Mesenchymal stem cell (in vitro differentiated cells and primary cell): ENCODE results near the gene EEIG1.

Experiments used
- DNase-seq: peaks from one replicate; pipeline ENCODE4 v3.0.0-alpha.2; 2013
- H2AFZ ChIP-seq: one replicate; pipeline ENCODE4 v1.6.1; 2013; ENCODE audit warnings: low read depth, mild to moderate bottlenecking, control low read depth, inconsistent platforms, low read length, moderate library complexity
- H2AK5ac ChIP-seq: 2 replicates; pipeline ENCODE4 v1.6.1; 2013; ENCODE audit warnings: low read length, moderate library complexity, mild to moderate bottlenecking, inconsistent platforms; ENCODE audit not compliant: severe bottlenecking
- H2BK120ac ChIP-seq: one replicate; pipeline ENCODE4 v1.6.1; 2013; ENCODE audit warnings: low read depth, mild to moderate bottlenecking, inconsistent platforms, low read length, moderate library complexity
- H2BK12ac ChIP-seq, 2 experiments: one replicate each; pipeline ENCODE4 v1.6.1; 2013; ENCODE audit warnings: inconsistent platforms in 2 of 2, low read length in 2 of 2, mild to moderate bottlenecking in 2 of 2, moderate library complexity in 2 of 2, control low read depth in 1 of 2
- H2BK15ac ChIP-seq: one replicate; pipeline ENCODE4 v1.6.1; 2013; ENCODE audit warnings: mild to moderate bottlenecking, low read depth, inconsistent platforms; ENCODE audit not compliant: poor library complexity, severe bottlenecking
- H2BK5ac ChIP-seq: 2 replicates; pipeline ENCODE4 v1.6.1; 2013; ENCODE audit warnings: low read depth, mild to moderate bottlenecking, low read length, control low read depth, inconsistent platforms; ENCODE audit not compliant: poor library complexity, severe bottlenecking
- H3K14ac ChIP-seq, 2 experiments: one replicate each; pipeline ENCODE4 v1.6.1; 2013; ENCODE audit warnings: inconsistent platforms in 2 of 2, low read length in 2 of 2, control low read depth in 1 of 2, mild to moderate bottlenecking in 1 of 2, moderate library complexity in 1 of 2
- H3K18ac ChIP-seq, 2 experiments: one replicate each; pipeline ENCODE4 v1.6.1; 2013; ENCODE audit warnings: inconsistent platforms in 2 of 2, low read length in 2 of 2, control low read depth in 1 of 2, low read depth in 1 of 2, mild to moderate bottlenecking in 1 of 2
- H3K23ac ChIP-seq, 2 experiments: one replicate each; pipeline ENCODE4 v1.6.1; 2013; ENCODE audit warnings: inconsistent platforms in 2 of 2, low read length in 2 of 2, mild to moderate bottlenecking in 2 of 2, moderate library complexity in 2 of 2, control low read depth in 1 of 2
- H3K27ac ChIP-seq: 2 replicates; pipeline ENCODE4 v1.5.1; 2013; ENCODE audit warnings: mild to moderate bottlenecking, moderate library complexity, low read length, control low read depth, inconsistent platforms; ENCODE audit not compliant: poor library complexity, severe bottlenecking
- H3K27me3 ChIP-seq, 2 experiments: 2 replicates each; pipeline versions ENCODE4 v1.6.1 to v1.7.0; 2013; ENCODE audit warnings: low read length in 2 of 2, mild to moderate bottlenecking in 2 of 2, moderate library complexity in 2 of 2, control low read depth in 1 of 2, inconsistent platforms in 1 of 2; ENCODE audit not compliant: control insufficient read depth in 1 of 2, insufficient read depth in 1 of 2
- H3K36me3 ChIP-seq, 2 experiments: 2 replicates each; pipeline versions ENCODE4 v1.6.1 to v1.7.0; 2013; ENCODE audit warnings: low read length in 2 of 2, control low read depth in 1 of 2, inconsistent platforms in 1 of 2, low read depth in 1 of 2, mild to moderate bottlenecking in 1 of 2; ENCODE audit not compliant: insufficient read depth in 2 of 2, control insufficient read depth in 1 of 2
- H3K4ac ChIP-seq, 2 experiments: one replicate each; pipeline ENCODE4 v1.6.1; 2013; ENCODE audit warnings: inconsistent platforms in 2 of 2, low read length in 2 of 2, mild to moderate bottlenecking in 2 of 2, moderate library complexity in 2 of 2, control low read depth in 1 of 2, low read depth in 1 of 2
- H3K4me1 ChIP-seq: 2 replicates; pipeline ENCODE4 v1.6.1; 2013; ENCODE audit warnings: low read depth, low read length, control low read depth; ENCODE audit not compliant: control insufficient read depth, insufficient read depth
- H3K4me2 ChIP-seq: 2 replicates; pipeline ENCODE4 v1.6.1; 2013; ENCODE audit warnings: low read length, mild to moderate bottlenecking, inconsistent platforms; ENCODE audit not compliant: poor library complexity, severe bottlenecking
- H3K4me3 ChIP-seq, 2 experiments: 2 replicates each; pipeline versions ENCODE4 v1.5.1 to v1.7.0; 2013; ENCODE audit warnings: low read length in 2 of 2, mild to moderate bottlenecking in 2 of 2, control low read depth in 1 of 2, low read depth in 1 of 2; ENCODE audit not compliant: insufficient read depth in 1 of 2
- H3K79me1 ChIP-seq: replicated peaks from 2 replicates; pipeline ENCODE4 v1.6.1; 2013; ENCODE audit warnings: mild to moderate bottlenecking, control low read depth, low read length, inconsistent platforms; ENCODE audit not compliant: poor library complexity, severe bottlenecking
- H3K9ac ChIP-seq: 2 replicates; pipeline ENCODE4 v1.7.0; 2013; ENCODE audit warnings: mild to moderate bottlenecking, low read length, moderate library complexity
- H3K9me3 ChIP-seq: 2 replicates; pipeline ENCODE4 v1.7.0; 2013; ENCODE audit warnings: mild to moderate bottlenecking, low read length; ENCODE audit not compliant: control insufficient read depth
- H4K8ac ChIP-seq: one replicate; pipeline ENCODE4 v1.6.1; 2013; ENCODE audit warnings: inconsistent platforms, mild to moderate bottlenecking, low read length, moderate library complexity
- H4K91ac ChIP-seq: one replicate; pipeline ENCODE4 v1.6.1; 2013; ENCODE audit warnings: mild to moderate bottlenecking, low read length, inconsistent platforms
- WGBS: methylation state at CpG from one replicate; pipeline ENCODE4 v1.1.7; 2013; ENCODE audit warnings: mixed read lengths; 5-methylcytosine and 5-hydroxymethylcytosine counted together

Gene EEIG1

DNA sequence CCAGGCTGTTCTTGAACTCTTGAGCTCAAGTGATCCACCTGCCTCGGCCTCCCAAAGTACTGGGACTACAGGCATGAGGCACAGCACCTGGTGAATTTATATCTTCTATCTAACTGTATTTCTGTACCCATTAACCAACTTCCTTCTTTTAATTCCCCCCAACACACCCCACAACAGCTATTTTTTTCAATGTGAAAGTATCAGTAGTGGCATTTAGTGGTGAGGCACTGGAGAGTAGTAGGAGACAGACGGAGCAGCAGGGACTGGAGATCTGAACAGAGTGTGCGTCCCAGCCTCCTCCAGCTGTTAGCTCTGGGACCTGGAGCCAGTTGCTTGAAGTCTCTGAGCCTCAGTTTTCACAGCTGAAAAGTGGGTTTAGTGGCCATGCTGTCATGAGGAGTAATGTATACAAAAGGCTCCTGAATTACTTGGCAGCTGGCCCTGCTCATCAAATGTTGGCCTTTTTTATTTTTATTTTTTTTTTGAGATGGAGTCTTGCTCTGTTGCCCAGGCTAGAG lies 11.0 kb upstream of the EEIG1 start:
- DNase-seq, result no peak
- H3K27ac ChIP-seq, result no peak overlapping the region
- no peak overlapping the region for H4K8ac ChIP-seq
- WGBS, result 94% methylated on average over 3 of the region's 3 CpGs
- H3K36me3 ChIP-seq, result no peaks in the 10 kb centered on the region
- no peak overlapping the region for H3K4ac ChIP-seq
- no peak overlapping the region for H2BK12ac ChIP-seq
- H2BK15ac ChIP-seq, result no peak overlapping the region
- no peak overlapping the region for H3K4me2 ChIP-seq
- H3K18ac ChIP-seq, result no peak overlapping the region
- H3K4me1 ChIP-seq, result peaks cover 6% of the 10 kb centered on the region
- H3K23ac ChIP-seq, result no peak overlapping the region
- no peak overlapping the region for H3K9ac ChIP-seq
- H4K91ac ChIP-seq, result no peak overlapping the region
- no peaks in the 10 kb centered on the region for H3K79me1 ChIP-seq
- H3K9me3 ChIP-seq, result no peaks in the 10 kb centered on the region
- H2AFZ ChIP-seq, result no peak overlapping the region
- H3K27me3 ChIP-seq, result peaks cover 0 to 5% of the 10 kb centered on the region in 2 experiments
- no peak overlapping the region for H2AK5ac ChIP-seq
- H3K14ac ChIP-seq, result no peak overlapping the region
- H2BK5ac ChIP-seq, result no peak overlapping the region
- no peak overlapping the region for H2BK120ac ChIP-seq
- no peak overlapping the region for H3K4me3 ChIP-seq

DNA sequence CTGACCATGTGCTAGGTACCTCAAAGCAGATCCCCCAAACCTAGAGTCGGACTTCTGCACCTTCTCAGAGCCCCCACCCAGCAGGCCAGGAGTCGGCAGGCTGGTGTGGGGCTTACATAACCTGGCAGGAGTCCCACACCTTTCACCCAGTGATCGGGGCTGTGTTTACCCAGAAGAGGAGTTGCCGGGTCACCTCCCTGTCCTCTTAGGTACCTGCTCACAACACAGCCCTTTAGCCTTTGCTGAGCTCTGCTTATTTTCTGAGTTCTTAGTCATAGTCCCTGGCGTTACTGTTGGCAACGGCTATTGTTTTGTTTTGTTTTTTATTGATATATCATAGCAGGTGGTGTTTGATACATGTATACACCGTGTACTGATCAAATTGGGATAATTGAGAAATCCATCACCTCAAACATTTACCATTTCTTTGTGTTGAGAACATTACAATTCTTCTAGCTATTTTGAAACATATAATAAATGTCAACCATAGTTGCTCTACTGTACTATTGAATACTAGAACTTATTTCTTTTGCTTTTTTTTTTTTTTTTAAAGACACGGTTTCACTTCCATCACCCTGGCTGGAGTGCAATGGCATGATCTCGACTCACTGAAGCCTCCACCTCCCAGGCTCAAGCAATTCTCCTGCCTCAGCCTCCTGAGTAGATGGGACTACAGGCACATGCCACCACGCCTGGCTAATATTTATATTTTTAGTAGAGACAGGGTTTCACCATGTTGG lies 10.4 kb upstream of the EEIG1 start:
- H2BK5ac ChIP-seq, result no peak overlapping the region
- H3K79me1 ChIP-seq, result no peaks in the 10 kb centered on the region
- H3K18ac ChIP-seq, result peak overlapping the region in 1 of 2 experiments; percentile 12
- H3K9me3 ChIP-seq, result no peaks in the 10 kb centered on the region
- no peak overlapping the region for H2BK15ac ChIP-seq
- no peak overlapping the region for H3K4me3 ChIP-seq
- peaks cover 0 to 5% of the 10 kb centered on the region in 2 experiments for H3K27me3 ChIP-seq
- H2AFZ ChIP-seq, result no peak overlapping the region
- H3K14ac ChIP-seq, result no peak overlapping the region
- no peak overlapping the region for H3K9ac ChIP-seq
- H2BK12ac ChIP-seq, result no peak overlapping the region
- H3K27ac ChIP-seq, result no peak overlapping the region
- peak overlapping the region; percentile 15 for H4K91ac ChIP-seq
- no peaks in the 10 kb centered on the region for H3K36me3 ChIP-seq
- H2AK5ac ChIP-seq, result no peak overlapping the region
- DNase-seq, result no peak
- H4K8ac ChIP-seq, result no peak overlapping the region
- H3K23ac ChIP-seq, result no peak overlapping the region
- WGBS, result 78% methylated on average over 8 of the region's 10 CpGs
- peaks cover 6% of the 10 kb centered on the region for H3K4me1 ChIP-seq
- no peak overlapping the region for H3K4ac ChIP-seq
- no peak overlapping the region for H2BK120ac ChIP-seq
- H3K4me2 ChIP-seq, result no peak overlapping the region

DNA sequence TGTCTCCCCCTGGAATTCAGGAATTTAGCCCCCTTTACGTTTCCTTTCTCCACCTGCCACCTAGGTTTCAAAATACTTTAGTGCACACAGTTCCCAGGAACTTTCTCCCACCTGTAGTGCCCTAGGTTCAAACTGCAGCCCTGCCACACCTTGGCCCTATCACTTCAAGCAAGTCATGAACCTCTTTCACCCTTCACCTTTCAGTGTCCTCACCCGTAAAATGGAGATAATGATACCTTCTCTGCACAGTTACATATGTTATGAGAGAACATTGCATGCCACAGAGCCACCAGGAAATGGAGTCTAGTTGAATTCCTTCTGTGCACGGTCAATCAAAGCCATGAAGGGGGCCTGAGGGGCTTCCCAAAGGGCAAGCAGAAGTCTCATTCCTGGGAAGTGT lies 9.8 kb upstream of the EEIG1 start:
- WGBS, result 78% methylated on average over 3 of the region's 3 CpGs
- H3K4me1 ChIP-seq, result peaks cover 6% of the 10 kb centered on the region
- no peak for DNase-seq
- H3K23ac ChIP-seq, result no peak overlapping the region
- no peak overlapping the region for H2BK5ac ChIP-seq
- H3K14ac ChIP-seq, result no peak overlapping the region
- no peak overlapping the region for H2AK5ac ChIP-seq
- no peak overlapping the region for H2AFZ ChIP-seq
- H3K27me3 ChIP-seq, result peaks cover 0 to 5% of the 10 kb centered on the region in 2 experiments
- no peaks in the 10 kb centered on the region for H3K36me3 ChIP-seq
- H3K4ac ChIP-seq, result no peak overlapping the region
- H3K18ac ChIP-seq, result no peak overlapping the region
- H4K91ac ChIP-seq, result no peak overlapping the region
- H3K4me3 ChIP-seq, result no peak overlapping the region
- no peak overlapping the region for H3K9ac ChIP-seq
- H3K79me1 ChIP-seq, result no peaks in the 10 kb centered on the region
- H3K27ac ChIP-seq, result no peak overlapping the region
- H3K4me2 ChIP-seq, result no peak overlapping the region
- no peaks in the 10 kb centered on the region for H3K9me3 ChIP-seq
- no peak overlapping the region for H2BK120ac ChIP-seq
- H4K8ac ChIP-seq, result no peak overlapping the region
- H2BK12ac ChIP-seq, result no peak overlapping the region
- no peak overlapping the region for H2BK15ac ChIP-seq

DNA sequence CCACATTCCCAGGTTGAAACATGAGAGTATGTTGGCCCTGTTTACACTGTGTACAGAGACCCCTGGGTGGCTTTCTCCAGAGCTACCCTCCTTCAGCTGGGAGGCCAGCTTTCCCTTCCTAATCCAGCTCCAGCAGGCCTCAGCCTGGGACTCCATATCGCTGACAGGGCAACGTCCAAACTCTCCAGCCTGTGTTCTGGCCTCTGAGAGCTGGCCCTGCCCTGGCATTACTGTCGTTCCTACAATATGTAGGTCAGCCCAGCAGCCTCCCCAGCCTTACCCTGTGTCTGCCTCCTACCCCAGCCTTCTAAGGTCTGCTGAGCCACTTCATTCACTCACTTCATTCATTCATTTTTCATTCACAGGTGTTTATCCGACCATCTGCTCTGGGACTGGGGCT lies 8.3 kb upstream of the EEIG1 start:
- Histone ChIP-seq H2BK12ac (no peak overlapping the region), H3K23ac (no peak overlapping the region), H3K9me3 (no peaks in the 10 kb centered on the region), H2AFZ (no peak overlapping the region), H4K91ac (peak overlapping the region; percentile 66), H3K4me3 (no peak overlapping the region), H2BK5ac (no peak overlapping the region), H3K9ac (no peak overlapping the region), H3K27ac (no peak overlapping the region), H2BK120ac (no peak overlapping the region), H3K18ac (no peak overlapping the region), H3K36me3 (no peaks in the 10 kb centered on the region), H4K8ac (no peak overlapping the region), H3K4me2 (no peak overlapping the region), H3K4me1 (peaks cover 6% of the 10 kb centered on the region), H3K79me1 (no peaks in the 10 kb centered on the region), H2AK5ac (no peak overlapping the region), H3K27me3 (peaks cover 0 to 5% of the 10 kb centered on the region in 2 experiments), H3K14ac (no peak overlapping the region), H3K4ac (no peak overlapping the region), H2BK15ac (peak overlapping the region; percentile 19)
- 91% methylated on average over 4 of the region's 4 CpGs for WGBS
- DNase-seq, result no peak
